HG03066 (cell line): Measurements from ENCODE around the gene ITPK1.

Experiments used
- ATAC-seq: cut with Tn5 transposase; IDR thresholded peaks from one replicate; pipeline ENCODE4 v1.9.1; 2021; ENCODE audit warnings: low read depth; ENCODE audit not compliant: unreplicated experiment

ITPK1 gene

GRCh38 chr14:93085911-93086310, 29.8 kb downstream of the ITPK1 start:
- ATAC-seq, result no peak

- no peak for ATAC-seq
Measured at GRCh38 chr14:93084866-93085857, 30.6 kb downstream of the ITPK1 start.

GRCh38 chr14:93084402-93084801, 31.3 kb downstream of the ITPK1 start:
- ATAC-seq, result no peak

GRCh38 chr14:93083917-93084316, 31.8 kb downstream of the ITPK1 start:
- ATAC-seq, result no peak

DNA sequence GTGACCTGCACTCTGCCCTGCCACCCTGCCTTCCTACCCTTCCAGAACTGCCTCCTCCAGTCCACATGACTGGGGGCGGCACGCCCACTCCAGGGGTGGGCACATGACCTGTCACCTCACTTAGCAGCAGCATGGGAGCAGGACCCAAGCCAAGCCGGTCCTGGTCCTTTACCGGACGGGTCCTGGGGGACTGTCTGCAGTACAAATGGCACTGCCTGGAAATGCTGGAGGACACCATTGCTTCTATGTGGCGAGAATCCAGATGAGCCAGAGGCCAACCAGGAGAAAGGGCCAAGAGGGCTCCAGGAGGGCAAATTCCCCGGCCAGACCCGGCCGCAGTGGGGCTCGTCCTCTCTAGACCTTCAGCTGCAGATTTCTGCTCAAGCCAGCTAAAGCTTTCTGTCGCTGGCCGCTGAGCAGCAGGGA, 33.1 kb downstream of the ITPK1 start:
- no peak for ATAC-seq

- ATAC-seq, result peak; percentile 47
Measured at GRCh38 chr14:93081876-93082570, 33.7 kb downstream of the ITPK1 start.

DNA sequence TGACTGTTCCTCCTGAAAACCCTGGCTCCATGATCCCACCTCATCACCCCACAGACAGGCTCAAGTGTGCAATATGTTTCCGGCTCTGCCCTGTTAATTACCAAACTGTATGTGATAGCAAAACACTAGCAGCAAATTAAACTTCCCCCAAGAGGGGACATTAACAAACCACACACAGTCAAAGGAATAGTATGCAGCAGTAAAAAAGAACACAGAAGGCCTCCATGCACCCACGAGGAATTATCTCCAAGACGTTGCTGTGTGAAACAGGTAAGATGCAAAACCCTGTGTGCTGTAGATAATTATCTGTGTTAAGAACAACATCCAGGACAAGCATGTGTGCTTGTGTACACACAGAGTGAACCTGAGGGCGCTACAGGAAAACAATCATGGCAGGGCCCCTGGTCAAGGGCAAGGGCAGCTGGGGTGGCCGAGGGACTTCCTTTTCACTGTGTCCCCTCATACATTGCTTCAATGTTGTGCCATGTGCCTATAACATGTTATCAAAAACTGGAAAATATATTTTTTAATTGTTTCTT, 35.8 kb downstream of the ITPK1 start:
- ATAC-seq, result no peak

DNA sequence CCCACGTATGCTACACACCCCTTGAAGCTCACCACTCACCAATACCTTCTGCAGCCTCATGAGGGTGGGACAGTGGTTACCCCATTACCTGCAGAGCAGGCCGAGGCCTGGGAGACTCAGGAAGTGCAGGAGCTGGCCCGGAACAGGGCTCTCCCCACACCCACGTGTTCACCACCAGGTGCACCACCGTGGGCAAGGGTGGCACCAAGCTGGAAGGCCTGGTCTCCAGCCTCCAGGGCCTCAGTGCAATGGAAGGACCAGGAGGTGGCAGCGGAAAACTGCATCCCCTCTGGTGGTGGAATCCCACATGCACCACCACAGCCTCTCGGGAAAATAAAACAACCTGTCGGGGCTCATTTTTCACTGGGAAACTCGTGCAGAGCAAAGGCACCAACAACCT, 36.4 kb downstream of the ITPK1 start:
- ATAC-seq, result no peak

DNA sequence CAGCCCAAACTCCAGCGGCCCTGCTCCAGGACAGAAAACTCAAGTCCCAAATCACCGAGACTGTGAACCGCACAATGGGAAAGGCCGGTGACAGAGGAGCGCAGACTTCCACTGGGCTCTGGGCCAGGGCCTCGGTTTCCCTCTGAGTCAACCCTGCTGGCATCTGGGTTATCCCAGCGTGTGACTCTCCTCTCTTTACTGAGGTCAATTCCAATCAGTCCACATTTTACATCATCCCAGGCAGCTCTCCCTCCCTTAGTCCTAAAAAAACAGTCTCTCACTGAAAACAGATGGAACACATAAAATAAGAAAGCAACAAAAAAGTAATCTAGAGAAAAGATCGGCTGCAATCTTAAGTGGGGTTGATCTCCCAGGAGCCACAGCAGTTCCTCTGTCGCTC, 36.9 kb downstream of the ITPK1 start:
- ATAC-seq, result no peak

DNA sequence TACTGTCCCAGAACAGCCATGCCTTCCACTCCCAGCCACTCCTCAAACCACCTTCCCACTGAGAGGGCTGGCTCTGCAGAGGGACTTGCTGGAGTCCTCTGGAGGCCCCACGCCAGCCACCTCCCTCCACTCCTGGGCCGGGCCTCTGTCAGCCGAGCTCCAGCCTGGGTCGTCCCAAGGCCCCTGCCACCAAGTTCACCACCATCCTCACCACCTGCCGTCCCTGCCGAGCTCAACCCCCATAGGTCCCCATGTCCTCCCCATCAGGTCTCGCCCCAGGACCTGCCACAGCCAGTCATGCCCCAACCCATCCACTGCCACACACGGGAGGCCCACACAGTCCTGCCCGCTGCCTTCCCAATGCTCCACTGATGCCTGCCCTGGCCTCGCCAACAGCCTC, 39.0 kb downstream of the ITPK1 start:
- ATAC-seq, result no peak

DNA sequence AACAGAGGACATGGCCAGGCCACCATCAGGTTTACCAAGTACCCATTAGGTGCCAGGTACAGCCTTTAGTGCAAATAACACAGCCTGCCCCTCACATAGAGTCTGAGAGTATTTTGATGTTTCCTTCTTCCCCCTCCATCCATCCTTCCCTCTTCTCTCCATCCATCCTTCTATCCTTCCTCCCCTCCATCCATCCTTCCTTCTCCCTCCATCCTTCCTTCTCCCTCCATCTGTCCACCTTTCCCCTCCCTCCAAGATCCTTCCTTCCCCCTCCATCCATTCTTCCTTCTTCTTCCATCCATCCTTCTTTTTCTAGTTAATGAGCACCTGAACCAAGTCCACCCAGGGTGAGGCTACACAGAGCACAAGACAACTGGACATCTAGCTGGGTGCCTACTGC, 39.8 kb downstream of the ITPK1 start:
- ATAC-seq, result no peak

DNA sequence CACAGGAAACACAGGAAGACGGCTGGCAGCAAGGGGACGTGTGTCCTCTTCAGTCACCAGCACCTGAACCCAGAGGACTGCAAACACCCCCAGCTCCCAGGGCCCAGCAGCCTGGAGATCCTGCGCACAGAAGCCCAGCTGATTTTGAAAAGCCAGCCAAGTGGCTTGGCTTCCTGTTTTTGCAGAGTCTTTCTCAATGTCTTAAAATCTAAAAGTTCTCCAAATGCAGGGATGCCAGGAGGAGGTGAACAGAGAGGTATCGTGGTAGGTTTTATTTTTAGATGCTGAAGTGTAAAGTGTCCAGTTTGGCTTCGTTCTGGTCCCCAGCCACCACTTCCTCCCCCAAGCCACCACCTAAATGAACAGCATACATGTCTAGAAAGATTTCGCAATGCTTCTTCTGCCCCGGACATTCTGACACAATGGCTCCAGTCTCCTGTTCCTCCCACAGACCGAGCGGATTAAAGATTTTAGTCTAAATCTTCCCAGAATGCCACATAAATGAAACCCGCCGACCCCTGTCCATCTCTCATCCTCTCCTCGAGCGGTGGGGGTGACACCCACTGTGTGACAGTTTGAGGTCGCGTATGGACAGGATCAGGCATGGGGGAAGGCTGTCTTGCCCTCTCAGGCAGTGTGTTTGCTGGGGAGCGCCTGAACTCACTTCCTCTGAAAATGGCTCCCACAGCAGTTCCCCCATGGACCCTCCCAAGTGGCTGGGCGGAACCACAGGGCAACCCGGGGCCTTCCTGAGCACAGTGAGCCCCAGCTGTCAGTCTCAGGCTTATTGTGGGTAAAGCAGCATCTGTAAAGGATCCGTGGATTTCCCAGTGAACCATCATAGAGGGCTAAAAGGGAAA, 41.6 kb downstream of the ITPK1 start:
- ATAC-seq, result no peak

- ATAC-seq, result no peak
Measured at GRCh38 chr14:93073358-93073707, 42.4 kb downstream of the ITPK1 start.

- no peak for ATAC-seq
Measured at GRCh38 chr14:93072659-93073357, 42.9 kb downstream of the ITPK1 start.

DNA sequence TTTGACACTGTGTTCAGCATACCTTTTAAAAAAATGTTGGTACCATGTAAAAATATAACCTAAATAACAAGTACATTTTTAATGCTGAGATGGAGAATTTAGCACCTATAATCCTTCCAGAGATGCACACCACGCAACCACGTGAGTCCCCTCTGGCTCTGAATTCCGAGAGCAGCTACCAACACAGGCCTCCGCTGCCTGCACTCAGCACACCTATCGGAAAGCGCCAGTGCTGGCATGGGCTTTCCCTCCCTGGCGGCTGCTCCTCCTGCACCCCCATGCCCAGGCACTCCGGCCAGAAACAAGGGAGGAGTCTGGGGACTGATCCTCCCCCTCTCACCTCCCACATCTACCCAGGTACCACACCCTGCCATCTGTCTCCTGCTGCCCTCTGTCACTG, 47.0 kb downstream of the ITPK1 start:
- no peak for ATAC-seq

DNA sequence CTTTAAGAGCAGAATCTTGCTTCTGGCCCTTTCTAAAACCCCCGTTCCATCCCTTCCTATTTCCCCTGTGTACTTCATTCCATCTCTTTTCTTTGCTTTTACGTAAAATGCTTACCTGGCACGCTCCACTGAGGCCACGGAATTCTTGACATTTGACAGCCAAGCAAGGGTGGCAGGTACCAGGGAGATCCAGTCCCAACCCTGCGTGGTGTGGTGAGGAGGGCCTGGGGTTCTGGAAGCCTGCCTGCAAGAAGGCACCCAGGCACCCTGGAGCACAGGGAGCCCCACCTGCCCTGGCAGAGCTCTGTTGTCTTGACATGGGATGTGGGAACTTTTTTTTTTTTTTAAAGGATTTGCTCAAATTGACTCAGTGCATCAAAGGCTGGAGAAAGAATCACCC, 48.6 kb downstream of the ITPK1 start:
- ATAC-seq, result no peak

GRCh38 chr14:93065272-93065730, 50.4 kb downstream of the ITPK1 start:
- ATAC-seq, result no peak

GRCh38 chr14:93064411-93065271, 51.1 kb downstream of the ITPK1 start:
- no peak for ATAC-seq

DNA sequence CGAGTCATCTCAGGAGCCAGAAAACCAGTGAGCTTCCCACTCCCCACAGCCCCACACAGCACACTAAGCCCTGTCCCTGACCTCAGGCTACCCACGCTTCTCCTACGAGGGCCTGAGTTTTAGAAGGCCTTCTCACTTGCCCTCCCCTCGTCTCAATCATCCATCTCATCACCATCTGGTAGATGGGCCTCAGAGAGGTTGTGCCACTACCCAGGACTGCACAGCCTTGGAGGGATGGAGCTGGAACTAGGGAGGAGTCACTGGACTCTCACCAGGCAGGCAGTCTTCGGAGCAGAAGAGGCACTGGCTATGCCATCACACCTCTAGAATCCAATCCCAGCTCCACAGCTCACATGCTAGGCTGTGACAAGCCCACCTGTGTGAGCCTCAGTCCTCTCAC, 52.3 kb downstream of the ITPK1 start:
- ATAC-seq, result no peak
